ENCODE results near the gene SLC47A2. TPM values are rescaled to one million over a fixed set of nuclear protein-coding genes. Genes with fewer than 3 reads are reported as not detected.

The SLC47A2 gene
- polyA plus RNA-seq, 1 donor from 2014 or later = not detected

- H3K27me3 ChIP-seq (ENCODE audit: insufficient read depth, low read depth, low read length) = no peaks in the 10 kb centered on the region
- no peak for TF ChIP-seq TAF1 (IDR thresholded peaks at IDR 0.05; ENCODE audit: low read depth)
- TF ChIP-seq REST (IDR thresholded peaks at IDR 0.05; ENCODE audit: borderline replicate concordance) = no peak
- H4K20me1 ChIP-seq (ENCODE audit: insufficient read depth) = no peaks in the 10 kb centered on the region
- no peaks in the 10 kb centered on the region for H3F3A ChIP-seq (ENCODE audit: insufficient read depth, low read length, poor library complexity, severe bottlenecking)
- no peaks in the 10 kb centered on the region for H3K9me3 ChIP-seq (ENCODE audit: low read length)
- H3K9ac ChIP-seq (ENCODE audit: low read length) = no peak overlapping the region
- no peak overlapping the region for H2AFZ ChIP-seq (ENCODE audit: low read depth, low read length)
- no peaks in the 10 kb centered on the region for H3K9me2 ChIP-seq (ENCODE audit: insufficient read depth, low read length)
- no peak overlapping the region for H3K4me2 ChIP-seq (ENCODE audit: low read length)
- no peak overlapping the region for H3K27ac ChIP-seq (ENCODE audit: low read length)
- no peaks in the 10 kb centered on the region for H3K36me3 ChIP-seq (ENCODE audit: insufficient read depth, low read length)
- H3K4me3 ChIP-seq (ENCODE audit: low read length) = no peak overlapping the region
- H3K79me2 ChIP-seq (replicated peaks; ENCODE audit: insufficient read depth, low read length) = no peaks in the 10 kb centered on the region
These were observed 12.4 kb downstream of the SLC47A2 start for GRCh38 chr17:19703828-19704613.

GRCh38 chr17:19703106-19703827 is 13.1 kb downstream of the SLC47A2 start:
- Histone ChIP-seq H3K9ac (ENCODE audit: low read length) (no peak overlapping the region), H3K36me3 (ENCODE audit: insufficient read depth, low read length) (no peaks in the 10 kb centered on the region), H3K4me3 (ENCODE audit: low read length) (no peak overlapping the region), H3F3A (ENCODE audit: insufficient read depth, low read length, poor library complexity, severe bottlenecking) (no peaks in the 10 kb centered on the region), H3K4me2 (ENCODE audit: low read length) (no peak overlapping the region), H3K79me2 (replicated peaks; ENCODE audit: insufficient read depth, low read length) (no peaks in the 10 kb centered on the region), H3K9me2 (ENCODE audit: insufficient read depth, low read length) (no peaks in the 10 kb centered on the region), H3K27ac (ENCODE audit: low read length) (no peak overlapping the region), H4K20me1 (ENCODE audit: insufficient read depth) (no peaks in the 10 kb centered on the region), H2AFZ (ENCODE audit: low read depth, low read length) (no peak overlapping the region), H3K27me3 (ENCODE audit: insufficient read depth, low read depth, low read length) (no peaks in the 10 kb centered on the region), H3K9me3 (ENCODE audit: low read length) (no peaks in the 10 kb centered on the region)
- no peak for TF ChIP-seq RAD21 (conservative IDR thresholded peaks at IDR 0.05)
- TF ChIP-seq TAF1 (IDR thresholded peaks at IDR 0.05; ENCODE audit: low read depth) = no peak
- TF ChIP-seq REST (IDR thresholded peaks at IDR 0.05; ENCODE audit: borderline replicate concordance) = no peak
- no peak for TF ChIP-seq EP300 (conservative IDR thresholded peaks at IDR 0.05; ENCODE audit: poor library complexity, severe bottlenecking)
- TF ChIP-seq EZH2 (IDR thresholded peaks at IDR 0.05; ENCODE audit: borderline replicate concordance, insufficient read depth, low read length, poor library complexity, severe bottlenecking) = no peak
- TF ChIP-seq CTCF (IDR thresholded peaks at IDR 0.05; ENCODE audit: poor library complexity, severe bottlenecking) = no peak
- TF ChIP-seq POLR2AphosphoS5 (IDR thresholded peaks at IDR 0.05) = no peak
- TF ChIP-seq SMC3 (conservative IDR thresholded peaks at IDR 0.05; ENCODE audit: poor library complexity) = no peak
- no peak for TF ChIP-seq MXI1 (conservative IDR thresholded peaks at IDR 0.05; ENCODE audit: poor library complexity, severe bottlenecking)
